Stomach smooth muscle (tissue), 2 donors: ENCODE results near the gene EDEM2.
"Not testable (repeated sequence)": the region's sequence is repeated elsewhere in the genome, so short reads cannot be mapped to it uniquely, and the experiment has no call there.

Source experiments
- H3K27ac ChIP-seq: one replicate; pipeline ENCODE4 v1.7.0; 2013; ENCODE audit warnings: mild to moderate bottlenecking, low read length, inconsistent platforms
- H3K27me3 ChIP-seq, 2 donors: one replicate each; pipeline ENCODE4 v1.7.0; 2013; ENCODE audit warnings: low read length in 2 of 2; ENCODE audit not compliant: insufficient read depth in 2 of 2, control insufficient read depth in 1 of 2
- H3K36me3 ChIP-seq, 2 donors: one replicate each; pipeline ENCODE4 v1.7.0; 2013; ENCODE audit warnings: low read length in 2 of 2; ENCODE audit not compliant: control insufficient read depth in 2 of 2, insufficient read depth in 2 of 2
- H3K4me1 ChIP-seq: one replicate; pipeline ENCODE4 v1.7.0; 2013; ENCODE audit warnings: low read length; ENCODE audit not compliant: control insufficient read depth, insufficient read depth
- H3K4me3 ChIP-seq, 2 donors: one replicate each; pipeline ENCODE4 v1.7.0; 2013; ENCODE audit warnings: low read length in 2 of 2
- H3K9ac ChIP-seq, 2 donors: one replicate each; pipeline ENCODE4 v1.7.0; 2013; ENCODE audit warnings: low read length in 2 of 2, mild to moderate bottlenecking in 1 of 2
- H3K9me3 ChIP-seq, 2 donors: one replicate each; pipeline ENCODE4 v1.7.0; 2013; ENCODE audit warnings: low read length in 2 of 2; ENCODE audit not compliant: control insufficient read depth in 2 of 2
- donor health status: healthy.
- donor health status: Pancreatic carcinoma.

Gene EDEM2

DNA sequence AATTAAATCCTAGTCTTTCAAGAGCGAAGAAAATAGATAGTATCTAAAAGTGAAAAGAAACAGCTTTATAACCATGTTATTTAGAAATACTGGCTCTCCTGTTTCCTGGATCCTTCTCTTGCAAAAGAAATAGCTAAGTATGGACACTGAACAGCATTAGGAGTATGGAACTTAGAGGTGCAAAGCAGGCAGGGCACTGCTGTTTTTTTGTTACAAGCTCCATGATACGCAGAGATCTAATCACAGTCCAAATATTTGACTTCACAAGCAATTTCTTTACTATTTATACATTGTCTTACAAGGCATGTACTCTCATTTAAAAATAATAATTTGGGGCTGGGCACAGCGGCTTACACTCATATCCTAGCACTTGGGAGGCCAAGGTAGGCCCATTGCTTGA lies 62.1 kb downstream of the EDEM2 start:
- no peaks in the 10 kb centered on the region for H3K9me3 ChIP-seq
- no peak overlapping the region for H3K9ac ChIP-seq
- no peak overlapping the region for H3K27ac ChIP-seq
- H3K27me3 ChIP-seq = no peaks in the 10 kb centered on the region
- no peak overlapping the region for H3K4me3 ChIP-seq
- peaks cover 3% of the 10 kb centered on the region for H3K4me1 ChIP-seq
- no peaks in the 10 kb centered on the region for H3K36me3 ChIP-seq

GRCh38 chr20:35080348-35080642 lies 66.8 kb downstream of the EDEM2 start:
- H3K36me3 ChIP-seq = peaks cover 10 to 13% of the 10 kb centered on the region in 2 donors
- H3K9me3 ChIP-seq, H3K27me3 ChIP-seq, H3K4me3 ChIP-seq, H3K9ac ChIP-seq, H3K27ac ChIP-seq, H3K4me1 ChIP-seq: not testable (repeated sequence)

GRCh38 chr20:35079472-35080347 lies 67.4 kb downstream of the EDEM2 start:
- Histone ChIP-seq H3K4me1 (peaks cover 4% of the 10 kb centered on the region), H3K36me3 (peaks cover 10 to 13% of the 10 kb centered on the region in 2 donors), H3K9ac (no peak overlapping the region), H3K4me3 (no peak overlapping the region), H3K9me3 (no peaks in the 10 kb centered on the region), H3K27me3 (no peaks in the 10 kb centered on the region), H3K27ac (no peak overlapping the region)

DNA sequence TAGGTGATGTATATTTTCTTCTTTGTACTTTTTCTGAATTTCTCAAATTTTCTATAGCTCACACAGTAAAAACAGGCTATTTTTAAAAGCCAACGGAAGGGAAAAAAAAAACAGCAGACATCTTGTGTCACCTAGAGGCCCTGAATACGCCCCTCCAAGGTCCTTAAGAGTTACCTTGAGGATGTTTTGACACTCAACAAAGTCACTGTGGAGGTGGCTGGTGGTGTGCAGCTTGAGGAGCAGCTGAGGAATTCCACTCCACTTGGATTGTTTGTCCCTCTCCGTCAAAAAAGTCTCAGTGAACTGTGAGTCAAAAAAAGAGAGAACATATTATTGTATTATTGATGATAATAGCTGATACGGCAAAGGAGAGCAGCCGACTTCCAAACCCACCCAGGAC lies 69.3 kb downstream of the EDEM2 start:
- H3K27me3 ChIP-seq = no peaks in the 10 kb centered on the region
- H3K9ac ChIP-seq = no peak overlapping the region
- peaks cover 10 to 13% of the 10 kb centered on the region in 2 donors for H3K36me3 ChIP-seq
- no peak overlapping the region for H3K27ac ChIP-seq
- peaks cover 4% of the 10 kb centered on the region for H3K4me1 ChIP-seq
- H3K9me3 ChIP-seq = no peaks in the 10 kb centered on the region
- no peak overlapping the region for H3K4me3 ChIP-seq

DNA sequence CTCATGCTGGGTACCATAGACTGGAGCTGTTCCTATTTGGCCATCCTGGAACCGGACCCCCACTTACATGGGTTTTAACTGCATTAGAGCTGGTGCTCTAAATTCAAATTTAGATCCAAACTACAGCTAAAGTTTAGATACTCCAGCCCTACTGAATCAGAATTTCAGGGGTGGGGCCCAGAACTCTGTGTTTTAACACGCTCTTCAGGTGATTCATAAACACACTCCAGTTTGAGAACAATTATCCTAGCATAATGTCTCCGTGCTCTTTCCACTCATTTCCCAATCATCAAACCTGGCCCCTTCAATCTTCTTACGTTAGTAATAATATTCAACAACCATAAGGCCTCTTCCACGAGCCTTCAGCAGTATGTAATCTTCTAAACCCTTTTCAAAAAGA lies 69.8 kb downstream of the EDEM2 start:
- H3K4me1 ChIP-seq = peaks cover 4% of the 10 kb centered on the region
- H3K9ac ChIP-seq = no peak overlapping the region
- no peaks in the 10 kb centered on the region for H3K9me3 ChIP-seq
- no peak overlapping the region for H3K4me3 ChIP-seq
- peaks cover 10 to 13% of the 10 kb centered on the region in 2 donors for H3K36me3 ChIP-seq
- H3K27ac ChIP-seq = no peak overlapping the region
- H3K27me3 ChIP-seq = no peaks in the 10 kb centered on the region

GRCh38 chr20:35071436-35072153 lies 75.5 kb downstream of the EDEM2 start:
- H3K9me3 ChIP-seq, H3K4me3 ChIP-seq, H3K27me3 ChIP-seq, H3K27ac ChIP-seq, H3K4me1 ChIP-seq, H3K36me3 ChIP-seq, H3K9ac ChIP-seq: not testable (repeated sequence)

- H3K27ac ChIP-seq = no peak overlapping the region
- no peaks in the 10 kb centered on the region for H3K27me3 ChIP-seq
- no peaks in the 10 kb centered on the region for H3K36me3 ChIP-seq
- H3K9ac ChIP-seq = no peak overlapping the region
- H3K9me3 ChIP-seq = no peaks in the 10 kb centered on the region
- no peak overlapping the region for H3K4me3 ChIP-seq
- H3K4me1 ChIP-seq = peaks cover 2% of the 10 kb centered on the region
Observed at GRCh38 chr20:35066194-35066593, 80.9 kb downstream of the EDEM2 start.
